Ovary (tissue), 9 donors: ENCODE results near the gene TAF11L13. TPM values are rescaled to one million over a fixed set of nuclear protein-coding genes. Genes with fewer than 3 reads are reported as not detected.

Experiments used
- DNase-seq, 5 donors: peaks; one replicate each; pipeline ENCODE4 v3.0.0-alpha.2; 2019 to 2020
- H3K27ac ChIP-seq, 2 donors: fragments of 200-600 bp; one replicate each; pipeline versions ENCODE4 v1.5.1 to v1.8.0; 2019 to 2022
- H3K27me3 ChIP-seq: fragments of 200-600 bp; one replicate; pipeline ENCODE4 v1.8.0; 2022
- H3K36me3 ChIP-seq: fragments of 200-600 bp; sonication (generic); one replicate; pipeline ENCODE4 v1.5.1; 2019
- H3K4me1 ChIP-seq: one replicate; pipeline ENCODE4 v1.8.1; 2013; ENCODE audit warnings: mild to moderate bottlenecking, moderate library complexity; ENCODE audit not compliant: insufficient read depth
- H3K4me3 ChIP-seq: fragments of 200-600 bp; sonication (generic); one replicate; pipeline ENCODE4 v1.5.1; 2017
- H3K9me3 ChIP-seq, 2 donors: fragments of 200-600 bp in 1 of 2; sonication (generic) in 1 of 2; one replicate each; pipeline versions ENCODE4 v1.5.1 to v1.8.1; 2013 to 2019; ENCODE audit warnings: mild to moderate bottlenecking in 1 of 2, moderate library complexity in 1 of 2
- EP300 ChIP-seq: sonication (generic); formaldehyde crosslinking; IDR thresholded peaks from one replicate; pipeline ENCODE4 v1.6.1; 2017; ENCODE audit warnings: antibody characterized with exemption
- POLR2A ChIP-seq: fragments of 450-650 bp; IDR thresholded peaks from one replicate; pipeline ENCODE4 v1.6.1; 2017; ENCODE audit warnings: antibody characterized with exemption, mild to moderate bottlenecking, moderate library complexity
- WGBS, 3 donors: extraction: QIAGEN DNeasy Blood & Tissue Kit in 1 of 3; methylation state at CpG; one replicate each; pipeline versions ENCODE4 v1.1.5 to v1.1.7; 2013 to 2017; 5-methylcytosine and 5-hydroxymethylcytosine counted together
- intact Hi-C, 4 donors: fragments of 100-400 bp; cut with DNase I; formaldehyde crosslinking; loops; one replicate each; pipeline versions ENCODE4 v1.11.0 to v1.15.1; 2022 to 2023
- polyA plus RNA-seq, 2 donors: library from polyadenylated mRNA; stranded (reverse); fragments of 200-250 nt in 1 of 2; fragments of 350-450 nt in 1 of 2; fragmentation: Illumina TruSeq in 1 of 2; extraction: RNeasy Lipid Tissue Mini Kit (QIAGEN cat#74804) in 1 of 2; gene quantifications; one replicate each; pipeline ENCODE4 v1.2.3, GENCODE V29; 2013 to 2014
- total RNA-seq, 7 donors: library from RNA; depleted of rRNA in 2 of 7; stranded (reverse); fragments of >200 nt in 2 of 7; fragmentation: NEBNext Ultra II Directional in 3 of 7; extraction: Animal tissue kit (Norgen Biotek cat#: 25700) in 3 of 7; gene quantifications; one replicate each; pipeline versions ENCODE4 v1.1.0 to v1.2.4, GENCODE V29; 2016 to 2023
- TF ChIP-seq, protein P1 (sequence below), 3 donors: fragments of 450-650 bp in 2 of 3; fragments of 200-600 bp in 1 of 3; IDR thresholded peaks; one replicate each; pipeline versions ENCODE4 v1.5.1 to v1.8.0; 2016 to 2022; ENCODE audit warnings: antibody characterized with exemption in 3 of 3, mild to moderate bottlenecking in 1 of 3
- donor health status: DM: no; HTN: no; CAD: no; lungs with moderate emphysema.
- donor health status: DM: no; HTN: no; CAD: no.
- donor health status: Bipolar disorder and iron deficiency.
- donor health status: DM: yes; HTN: yes; CAD: no.
- donor health status: DM: no; HTN: no; CAD: no.
- donor health status: DM: yes; HTN: yes; CAD: no.

Gene TAF11L13
- total and polyA plus RNA-seq, 9 donors: not detected

DNA sequence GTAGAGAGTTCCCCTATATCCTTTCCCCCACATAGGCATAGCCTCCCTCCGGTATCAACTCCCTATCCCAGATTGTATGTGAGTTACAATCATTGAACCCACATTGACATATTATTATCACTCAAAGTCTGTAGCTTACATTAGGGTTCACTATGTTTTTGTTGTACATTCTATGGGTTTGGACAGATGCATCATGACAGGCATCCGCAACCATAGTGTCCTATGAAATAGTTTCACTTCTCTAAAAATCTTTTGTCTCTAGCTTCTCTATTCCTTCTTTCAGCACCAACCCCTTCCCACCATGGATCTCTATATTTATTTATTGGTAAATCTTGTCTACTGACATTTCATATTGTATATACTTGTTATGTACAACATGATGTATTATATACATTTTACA lies 33.9 kb downstream of the TAF11L13 start:
- WGBS, 3 donors: 93 to 100% (median 95%) methylated on average over 2 of the region's 2 CpGs

DNA sequence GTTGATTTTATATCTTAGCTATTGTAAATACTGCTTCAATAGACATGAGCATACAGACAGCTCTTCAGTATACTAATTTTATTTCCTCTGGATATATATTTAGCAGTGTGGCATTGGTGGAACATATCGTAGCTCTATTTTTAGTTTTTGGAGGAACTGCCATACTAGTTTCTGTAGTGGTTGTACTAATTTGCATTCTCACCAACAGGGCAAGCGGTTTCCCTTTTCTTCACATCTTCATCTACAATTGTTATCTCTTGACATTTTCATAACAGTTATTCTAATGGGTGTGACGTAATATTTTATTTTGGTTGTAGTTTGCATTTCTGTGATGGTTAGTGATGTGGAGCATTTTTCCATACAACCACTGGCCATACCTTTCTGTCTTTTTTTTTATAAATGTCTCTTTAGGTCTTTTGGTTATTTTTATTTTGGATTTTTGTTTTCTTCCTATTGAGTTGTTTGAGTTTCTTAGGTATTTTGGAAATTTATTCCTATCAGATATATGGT lies 34.9 kb downstream of the TAF11L13 start:
- TF ChIP-seq EP300 (no peak), POLR2A (no peak)
- TF ChIP-seq, protein P1, sequence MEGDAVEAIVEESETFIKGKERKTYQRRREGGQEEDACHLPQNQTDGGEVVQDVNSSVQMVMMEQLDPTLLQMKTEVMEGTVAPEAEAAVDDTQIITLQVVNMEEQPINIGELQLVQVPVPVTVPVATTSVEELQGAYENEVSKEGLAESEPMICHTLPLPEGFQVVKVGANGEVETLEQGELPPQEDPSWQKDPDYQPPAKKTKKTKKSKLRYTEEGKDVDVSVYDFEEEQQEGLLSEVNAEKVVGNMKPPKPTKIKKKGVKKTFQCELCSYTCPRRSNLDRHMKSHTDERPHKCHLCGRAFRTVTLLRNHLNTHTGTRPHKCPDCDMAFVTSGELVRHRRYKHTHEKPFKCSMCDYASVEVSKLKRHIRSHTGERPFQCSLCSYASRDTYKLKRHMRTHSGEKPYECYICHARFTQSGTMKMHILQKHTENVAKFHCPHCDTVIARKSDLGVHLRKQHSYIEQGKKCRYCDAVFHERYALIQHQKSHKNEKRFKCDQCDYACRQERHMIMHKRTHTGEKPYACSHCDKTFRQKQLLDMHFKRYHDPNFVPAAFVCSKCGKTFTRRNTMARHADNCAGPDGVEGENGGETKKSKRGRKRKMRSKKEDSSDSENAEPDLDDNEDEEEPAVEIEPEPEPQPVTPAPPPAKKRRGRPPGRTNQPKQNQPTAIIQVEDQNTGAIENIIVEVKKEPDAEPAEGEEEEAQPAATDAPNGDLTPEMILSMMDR (IDR thresholded peaks at IDR 0.05): no peak
- intact Hi-C loops: no loop called here
- no peak overlapping the region for H3K27ac ChIP-seq
- H3K27me3 ChIP-seq: no peaks in the 10 kb centered on the region
- H3K4me1 ChIP-seq: no peaks in the 10 kb centered on the region
- no peaks in the 10 kb centered on the region for H3K36me3 ChIP-seq
- no peak for DNase-seq
- no peak overlapping the region for H3K4me3 ChIP-seq
- 82 to 92% (median 89%) methylated on average over 3 of the region's 3 CpGs for WGBS, 3 donors
- H3K9me3 ChIP-seq: no peaks in the 10 kb centered on the region

More for the DNA sequence above, 33.9 kb downstream of the TAF11L13 start:
- Histone ChIP-seq H3K4me3 (no peak overlapping the region), H3K36me3 (no peaks in the 10 kb centered on the region), H3K27me3 (no peaks in the 10 kb centered on the region), H3K27ac (no peak overlapping the region), H3K9me3 (no peaks in the 10 kb centered on the region), H3K4me1 (no peaks in the 10 kb centered on the region)
- TF ChIP-seq, protein P1 (IDR thresholded peaks at IDR 0.05): no peak
- no peak for TF ChIP-seq EP300
- no peak for TF ChIP-seq POLR2A
- no peak for DNase-seq
- intact Hi-C loops: no loop called here

DNA sequence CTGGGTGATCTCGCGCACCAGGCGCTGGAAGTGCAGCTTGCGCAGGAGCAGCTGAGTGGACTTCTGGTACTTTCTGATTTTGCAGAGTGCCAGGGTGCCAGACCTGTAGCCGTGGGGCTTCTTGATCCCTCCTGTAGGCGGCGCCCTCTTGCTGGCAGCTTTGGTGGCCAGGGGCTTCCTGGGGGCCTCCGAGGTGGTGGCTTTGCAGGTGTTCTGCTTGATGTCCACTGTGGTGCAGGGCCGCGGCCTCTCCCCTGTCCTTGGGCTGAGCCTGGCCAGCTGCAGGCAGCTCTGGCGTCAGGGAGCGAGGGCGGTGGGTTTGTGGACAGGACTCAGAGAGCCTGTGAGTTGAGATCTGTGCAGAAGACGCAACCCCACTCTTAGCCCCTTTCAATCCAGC lies 38.5 kb downstream of the TAF11L13 start:
- TF ChIP-seq EP300 (no peak), POLR2A (no peak)
- TF ChIP-seq, protein P1 (IDR thresholded peaks at IDR 0.05): no peak
- 92 to 100% (median 96%) methylated on average over 1 to 14 of the region's 14 CpGs for WGBS, 3 donors
- intact Hi-C loops: no loop called here

DNA sequence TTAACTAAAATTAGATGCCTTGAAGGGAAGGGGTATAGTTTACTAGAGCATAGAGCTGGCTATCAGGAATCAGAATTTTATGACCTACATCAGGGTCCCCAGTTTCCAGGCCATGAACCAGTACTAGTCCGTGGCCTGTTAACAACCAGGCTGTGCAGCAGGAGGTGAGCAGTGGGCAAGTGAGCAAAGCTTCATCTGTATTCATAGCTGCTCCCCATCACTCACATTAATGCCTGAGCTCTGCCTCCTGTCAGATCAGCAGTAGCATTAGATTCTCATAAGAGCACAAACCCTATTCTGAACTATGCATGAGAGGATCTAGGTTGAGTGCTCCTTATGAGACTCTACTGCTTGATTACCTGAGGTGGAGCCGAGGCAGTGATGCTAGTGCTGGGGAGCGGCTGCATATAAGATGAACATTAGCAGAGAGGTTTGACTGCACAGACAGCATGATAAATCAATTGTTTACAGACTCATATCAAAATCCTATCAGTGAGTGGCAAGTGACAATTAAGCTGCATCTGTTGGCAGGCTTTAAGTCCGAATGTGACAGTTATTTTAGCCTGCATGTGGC lies 47.0 kb downstream of the TAF11L13 start:
- Histone ChIP-seq H3K4me1 (no peaks in the 10 kb centered on the region), H3K27ac (no peak overlapping the region), H3K9me3 (no peaks in the 10 kb centered on the region), H3K27me3 (no peaks in the 10 kb centered on the region), H3K36me3 (no peaks in the 10 kb centered on the region), H3K4me3 (no peak overlapping the region)
- intact Hi-C loops: no loop called here
- TF ChIP-seq POLR2A (no peak), EP300 (no peak)
- TF ChIP-seq, protein P1 (IDR thresholded peaks at IDR 0.05): no peak
- WGBS, 3 donors: 83 to 88% (median 88%) methylated on average over 4 of the region's 4 CpGs
- DNase-seq: no peak

More for the DNA sequence above, 38.5 kb downstream of the TAF11L13 start:
- H3K9me3 ChIP-seq: no peaks in the 10 kb centered on the region
- no peaks in the 10 kb centered on the region for H3K4me1 ChIP-seq
- no peaks in the 10 kb centered on the region for H3K27me3 ChIP-seq
- no peak overlapping the region for H3K27ac ChIP-seq
- DNase-seq: no peak
- H3K4me3 ChIP-seq: no peak overlapping the region
- H3K36me3 ChIP-seq: no peaks in the 10 kb centered on the region
